HG03575 (cell line): ENCODE data around the gene TMEM50B.

ENCODE experiments used
- ATAC-seq: cut with Tn5 transposase; IDR thresholded peaks from one replicate; pipeline ENCODE4 v1.9.1; 2021; ENCODE audit not compliant: unreplicated experiment, insufficient number of reproducible peaks, low FRiP score; ENCODE audit errors: extremely low read depth

Gene TMEM50B

DNA sequence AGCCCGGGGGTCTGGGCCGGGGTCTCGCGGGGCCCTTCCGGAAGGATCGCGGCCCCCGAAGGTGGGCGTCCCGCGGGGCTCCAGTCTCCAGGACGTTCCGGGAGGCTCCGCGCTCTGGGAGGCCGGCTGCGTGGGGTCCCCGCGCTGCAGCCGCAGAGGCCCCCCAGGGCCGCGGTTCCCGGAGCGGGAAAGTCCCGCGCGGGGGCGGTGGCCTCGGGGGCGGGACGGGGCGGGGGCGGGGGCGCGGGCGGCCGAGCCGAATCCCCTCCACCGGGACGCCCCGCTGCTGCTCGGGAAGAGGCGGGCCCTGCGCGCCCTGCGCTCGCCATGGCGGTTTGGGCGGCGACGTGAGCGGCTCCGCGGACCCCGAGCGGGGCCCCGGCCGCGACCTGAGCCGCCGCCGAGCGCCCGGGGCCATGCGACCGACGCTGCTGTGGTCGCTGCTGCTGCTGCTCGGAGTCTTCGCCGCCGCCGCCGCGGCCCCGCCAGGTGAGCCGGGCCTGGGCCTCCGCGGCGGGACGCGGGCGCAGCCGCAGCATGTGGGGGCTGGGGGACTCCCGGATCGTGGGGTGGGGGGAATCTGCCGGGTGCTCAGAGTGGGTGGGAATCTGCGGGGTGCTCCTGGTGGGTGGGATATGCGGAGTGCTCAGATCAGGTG lies 76.5 kb downstream of the TMEM50B start, which contains the start of gene IFNGR2:
Gene IFNGR2, plus strand, starts transcription at position 286 of the 658 bp plus-strand sequence. Its CDS starts 131 bp downstream, at position 417.
- ATAC-seq: no peak

DNA sequence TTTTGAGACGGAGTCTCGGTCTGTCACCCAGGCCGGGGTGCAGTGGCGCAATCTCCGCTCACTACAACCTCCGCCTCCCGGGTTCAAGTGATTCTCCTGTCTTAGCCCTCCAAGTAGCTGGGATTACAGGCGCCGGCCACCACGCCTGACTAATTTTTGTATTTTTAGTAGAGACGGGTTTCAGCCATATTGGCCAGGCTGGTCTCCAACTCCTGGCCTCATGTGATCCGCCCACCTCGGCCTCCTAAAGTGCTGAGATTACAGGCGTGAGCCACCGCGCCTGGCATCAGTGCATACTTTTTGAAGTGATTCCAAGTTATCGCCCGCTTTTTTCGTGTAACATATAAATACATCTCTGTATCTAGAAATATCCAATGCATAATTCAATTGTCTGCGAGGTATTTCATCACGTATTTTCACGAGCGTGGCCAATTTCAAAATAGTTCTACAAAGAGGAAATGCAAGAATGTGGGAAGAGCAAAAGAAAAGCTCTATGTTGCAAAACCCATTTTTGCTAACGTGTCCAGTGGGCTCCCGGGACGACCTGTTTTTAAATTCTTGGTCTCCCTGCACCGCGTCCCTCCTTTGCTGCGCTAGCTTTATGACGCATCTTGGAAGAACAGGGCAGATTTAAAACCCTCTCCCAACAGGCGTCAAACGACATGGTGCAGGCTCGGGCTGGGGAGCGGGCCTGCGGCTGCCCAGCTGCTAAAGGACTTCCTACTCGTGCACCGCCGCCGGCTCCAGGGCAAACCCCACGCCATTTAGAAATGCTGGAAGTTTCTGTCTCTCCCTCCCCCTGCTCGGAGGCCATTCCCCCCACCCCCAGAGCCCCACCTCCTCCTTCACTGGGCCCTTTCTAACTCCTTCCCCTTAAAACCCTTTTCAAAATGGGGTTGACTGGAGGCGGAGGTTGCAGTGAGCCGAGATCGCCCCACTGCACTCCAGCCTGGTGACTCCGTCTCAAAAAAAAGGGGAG lies 77.5 kb downstream of the TMEM50B start:
- ATAC-seq: no peak

GRCh38 chr21:33401630-33401992 lies 78.2 kb downstream of the TMEM50B start:
- no peak for ATAC-seq
